HG03571 (cell line): ENCODE measurements around the gene LRRC37A.
"Not testable (repeated sequence)": the region's sequence is repeated elsewhere in the genome, so short reads cannot be mapped to it uniquely, and the experiment has no call there.

Source experiments
- ATAC-seq: cut with Tn5 transposase; IDR thresholded peaks from one replicate; pipeline ENCODE4 v1.9.1; 2021; ENCODE audit not compliant: unreplicated experiment

LRRC37A gene

GRCh38 chr17:46286764-46287221 is 8.1 kb upstream of the LRRC37A start:
- ATAC-seq = not testable (repeated sequence)

GRCh38 chr17:46287587-46287986 is 7.3 kb upstream of the LRRC37A start:
- not testable (repeated sequence) for ATAC-seq

GRCh38 chr17:46290906-46291546 is 3.9 kb upstream of the LRRC37A start:
- peak; percentile 90 for ATAC-seq

GRCh38 chr17:46291618-46292017 is 3.3 kb upstream of the LRRC37A start:
- not testable (repeated sequence) for ATAC-seq

- ATAC-seq = not testable (repeated sequence)
Observed at GRCh38 chr17:46341220-46341619, 46.3 kb downstream of the LRRC37A start.

- ATAC-seq = not testable (repeated sequence)
Observed at GRCh38 chr17:46342131-46342530, 47.2 kb downstream of the LRRC37A start.

GRCh38 chr17:46348345-46348744 is 53.4 kb downstream of the LRRC37A start:
- peak; percentile 59 for ATAC-seq

- not testable (repeated sequence) for ATAC-seq
Observed at GRCh38 chr17:46349060-46349459, 54.1 kb downstream of the LRRC37A start.

- ATAC-seq = not testable (repeated sequence)
Observed at GRCh38 chr17:46353856-46354255, 58.9 kb downstream of the LRRC37A start.

- peak; percentile 37 for ATAC-seq
Observed at GRCh38 chr17:46361145-46361735, 66.3 kb downstream of the LRRC37A start.

GRCh38 chr17:46361755-46362154 is 66.8 kb downstream of the LRRC37A start, which contains the start of gene ARL17B:
TSS of gene ARL17B (minus strand) at chr17:46361766. CDS start at chr17:46358397, 3,369 bp downstream.
- peak; percentile 91 for ATAC-seq

- ATAC-seq = not testable (repeated sequence)
Observed at GRCh38 chr17:46367520-46367919, 72.6 kb downstream of the LRRC37A start.

- peak; percentile 74 for ATAC-seq
Observed at GRCh38 chr17:46372236-46373229, 77.6 kb downstream of the LRRC37A start.

GRCh38 chr17:46373418-46373817 is 78.5 kb downstream of the LRRC37A start:
- peak; percentile 39 for ATAC-seq

GRCh38 chr17:46383118-46383517 is 88.2 kb downstream of the LRRC37A start:
- ATAC-seq = not testable (repeated sequence)

- peak; percentile 58 for ATAC-seq
Observed at GRCh38 chr17:46385491-46385890, 90.6 kb downstream of the LRRC37A start.
